Mesenchymal stem cell (in vitro differentiated cells and primary cell): ENCODE data around the gene FAM89B.

Experiments
- DNase-seq: peaks from one replicate; pipeline ENCODE4 v3.0.0-alpha.2; 2013
- H2AFZ ChIP-seq: one replicate; pipeline ENCODE4 v1.6.1; 2013; ENCODE audit warnings: low read depth, mild to moderate bottlenecking, control low read depth, inconsistent platforms, low read length, moderate library complexity
- H2AK5ac ChIP-seq: 2 replicates; pipeline ENCODE4 v1.6.1; 2013; ENCODE audit warnings: low read length, moderate library complexity, mild to moderate bottlenecking, inconsistent platforms; ENCODE audit not compliant: severe bottlenecking
- H2BK120ac ChIP-seq: one replicate; pipeline ENCODE4 v1.6.1; 2013; ENCODE audit warnings: low read depth, mild to moderate bottlenecking, inconsistent platforms, low read length, moderate library complexity
- H2BK12ac ChIP-seq, 2 experiments: one replicate each; pipeline ENCODE4 v1.6.1; 2013; ENCODE audit warnings: inconsistent platforms in 2 of 2, low read length in 2 of 2, mild to moderate bottlenecking in 2 of 2, moderate library complexity in 2 of 2, control low read depth in 1 of 2
- H2BK15ac ChIP-seq: one replicate; pipeline ENCODE4 v1.6.1; 2013; ENCODE audit warnings: mild to moderate bottlenecking, low read depth, inconsistent platforms; ENCODE audit not compliant: poor library complexity, severe bottlenecking
- H2BK5ac ChIP-seq: 2 replicates; pipeline ENCODE4 v1.6.1; 2013; ENCODE audit warnings: low read depth, mild to moderate bottlenecking, low read length, control low read depth, inconsistent platforms; ENCODE audit not compliant: poor library complexity, severe bottlenecking
- H3K14ac ChIP-seq, 2 experiments: one replicate each; pipeline ENCODE4 v1.6.1; 2013; ENCODE audit warnings: inconsistent platforms in 2 of 2, low read length in 2 of 2, control low read depth in 1 of 2, mild to moderate bottlenecking in 1 of 2, moderate library complexity in 1 of 2
- H3K18ac ChIP-seq, 2 experiments: one replicate each; pipeline ENCODE4 v1.6.1; 2013; ENCODE audit warnings: inconsistent platforms in 2 of 2, low read length in 2 of 2, control low read depth in 1 of 2, low read depth in 1 of 2, mild to moderate bottlenecking in 1 of 2
- H3K23ac ChIP-seq, 2 experiments: one replicate each; pipeline ENCODE4 v1.6.1; 2013; ENCODE audit warnings: inconsistent platforms in 2 of 2, low read length in 2 of 2, mild to moderate bottlenecking in 2 of 2, moderate library complexity in 2 of 2, control low read depth in 1 of 2
- H3K27ac ChIP-seq: 2 replicates; pipeline ENCODE4 v1.5.1; 2013; ENCODE audit warnings: mild to moderate bottlenecking, moderate library complexity, low read length, control low read depth, inconsistent platforms; ENCODE audit not compliant: poor library complexity, severe bottlenecking
- H3K27me3 ChIP-seq, 2 experiments: 2 replicates each; pipeline versions ENCODE4 v1.6.1 to v1.7.0; 2013; ENCODE audit warnings: low read length in 2 of 2, mild to moderate bottlenecking in 2 of 2, moderate library complexity in 2 of 2, control low read depth in 1 of 2, inconsistent platforms in 1 of 2; ENCODE audit not compliant: control insufficient read depth in 1 of 2, insufficient read depth in 1 of 2
- H3K36me3 ChIP-seq, 2 experiments: 2 replicates each; pipeline versions ENCODE4 v1.6.1 to v1.7.0; 2013; ENCODE audit warnings: low read length in 2 of 2, control low read depth in 1 of 2, inconsistent platforms in 1 of 2, low read depth in 1 of 2, mild to moderate bottlenecking in 1 of 2; ENCODE audit not compliant: insufficient read depth in 2 of 2, control insufficient read depth in 1 of 2
- H3K4ac ChIP-seq, 2 experiments: one replicate each; pipeline ENCODE4 v1.6.1; 2013; ENCODE audit warnings: inconsistent platforms in 2 of 2, low read length in 2 of 2, mild to moderate bottlenecking in 2 of 2, moderate library complexity in 2 of 2, control low read depth in 1 of 2, low read depth in 1 of 2
- H3K4me1 ChIP-seq: 2 replicates; pipeline ENCODE4 v1.6.1; 2013; ENCODE audit warnings: low read depth, low read length, control low read depth; ENCODE audit not compliant: control insufficient read depth, insufficient read depth
- H3K4me2 ChIP-seq: 2 replicates; pipeline ENCODE4 v1.6.1; 2013; ENCODE audit warnings: low read length, mild to moderate bottlenecking, inconsistent platforms; ENCODE audit not compliant: poor library complexity, severe bottlenecking
- H3K4me3 ChIP-seq, 2 experiments: 2 replicates each; pipeline versions ENCODE4 v1.5.1 to v1.7.0; 2013; ENCODE audit warnings: low read length in 2 of 2, mild to moderate bottlenecking in 2 of 2, control low read depth in 1 of 2, low read depth in 1 of 2; ENCODE audit not compliant: insufficient read depth in 1 of 2
- H3K79me1 ChIP-seq: replicated peaks from 2 replicates; pipeline ENCODE4 v1.6.1; 2013; ENCODE audit warnings: mild to moderate bottlenecking, control low read depth, low read length, inconsistent platforms; ENCODE audit not compliant: poor library complexity, severe bottlenecking
- H3K9ac ChIP-seq: 2 replicates; pipeline ENCODE4 v1.7.0; 2013; ENCODE audit warnings: mild to moderate bottlenecking, low read length, moderate library complexity
- H3K9me3 ChIP-seq: 2 replicates; pipeline ENCODE4 v1.7.0; 2013; ENCODE audit warnings: mild to moderate bottlenecking, low read length; ENCODE audit not compliant: control insufficient read depth
- H4K8ac ChIP-seq: one replicate; pipeline ENCODE4 v1.6.1; 2013; ENCODE audit warnings: inconsistent platforms, mild to moderate bottlenecking, low read length, moderate library complexity
- H4K91ac ChIP-seq: one replicate; pipeline ENCODE4 v1.6.1; 2013; ENCODE audit warnings: mild to moderate bottlenecking, low read length, inconsistent platforms
- WGBS: methylation state at CpG from one replicate; pipeline ENCODE4 v1.1.7; 2013; ENCODE audit warnings: mixed read lengths; 5-methylcytosine and 5-hydroxymethylcytosine counted together

The FAM89B gene

GRCh38 chr11:65558002-65558929 is 14.1 kb upstream of the FAM89B start, which contains the start of gene LTBP3:
LTBP3 (minus strand) TSS chr11:65558359; CDS start chr11:65557959, 400 bp downstream.
- peak within 1 kb of the TSS in 1 of 2 experiments; percentile 35 for H3K14ac ChIP-seq
- peak within 1 kb of the TSS; percentile 82 to 89 for H3K18ac ChIP-seq
- peak within 1 kb of the TSS; percentile 94 for H4K8ac ChIP-seq

GRCh38 chr11:65558930-65559509 is 13.3 kb upstream of the FAM89B start:
- Histone ChIP-seq H2BK5ac (peak overlapping the region; percentile 62), H2AFZ (no peak overlapping the region), H3K23ac (no peak overlapping the region), H3K14ac (peak overlapping the region in 1 of 2 experiments; percentile 35), H3K18ac (peak overlapping the region; percentile 82 to 89), H3K79me1 (peaks cover 9% of the 10 kb centered on the region), H4K8ac (peak overlapping the region; percentile 94), H3K9me3 (no peaks in the 10 kb centered on the region), H3K36me3 (peaks cover 0 to 2% of the 10 kb centered on the region in 2 experiments), H3K4me3 (peak overlapping the region; percentile 14 to 71), H4K91ac (peak overlapping the region; percentile 92), H3K4ac (peak overlapping the region; percentile 54 to 79), H3K27ac (peak overlapping the region; percentile 92), H3K27me3 (no peaks in the 10 kb centered on the region), H3K9ac (peak overlapping the region; percentile 81), H3K4me1 (peaks cover 56% of the 10 kb centered on the region), H2BK120ac (peak overlapping the region; percentile 98), H2BK15ac (peak overlapping the region; percentile 92), H2BK12ac (peak overlapping the region; percentile 65 to 92), H3K4me2 (peak overlapping the region; percentile 69), H2AK5ac (peak overlapping the region; percentile 90)
- WGBS, result 76% methylated on average over 19 of the region's 19 CpGs
- no peak for DNase-seq

More at GRCh38 chr11:65558002-65558929, 14.1 kb upstream of the FAM89B start, which contains the start of gene LTBP3:
- Histone ChIP-seq H2AK5ac (peak within 1 kb of the TSS; percentile 90), H3K27ac (peak within 1 kb of the TSS; percentile 92), H3K4me2 (peak within 1 kb of the TSS; percentile 69), H3K4ac (peak within 1 kb of the TSS; percentile 62 to 79), H3K4me1 (peaks cover 62% of the 10 kb centered on the region), H3K36me3 (peaks cover 0 to 6% of the 10 kb centered on the region in 2 experiments), H3K9me3 (no peaks in the 10 kb centered on the region), H4K91ac (peak within 1 kb of the TSS; percentile 92), H2BK12ac (peak within 1 kb of the TSS; percentile 65 to 92), H3K9ac (peak within 1 kb of the TSS; percentile 89), H2AFZ (no peak within 1 kb of the TSS), H3K27me3 (no peaks in the 10 kb centered on the region), H2BK15ac (peak within 1 kb of the TSS; percentile 92), H3K4me3 (peak within 1 kb of the TSS; percentile 61 to 85), H3K23ac (peak within 1 kb of the TSS; percentile 20 to 39), H2BK5ac (peak within 1 kb of the TSS; percentile 62), H2BK120ac (peak within 1 kb of the TSS; percentile 98), H3K79me1 (peaks cover 11% of the 10 kb centered on the region)
- peak; percentile 81 for DNase-seq
- WGBS, result 4% methylated on average over 55 of the region's 79 CpGs

- Histone ChIP-seq H3K79me1 (peaks cover 7% of the 10 kb centered on the region), H3K9ac (peak overlapping the region; percentile 81), H3K4me2 (no peak overlapping the region), H4K8ac (no peak overlapping the region), H4K91ac (peak overlapping the region; percentile 1), H3K23ac (no peak overlapping the region), H2AK5ac (peak overlapping the region; percentile 90), H3K4me1 (peaks cover 54% of the 10 kb centered on the region), H3K18ac (peak overlapping the region in 1 of 2 experiments; percentile 58), H3K27ac (peak overlapping the region; percentile 92), H2AFZ (no peak overlapping the region), H3K14ac (no peak overlapping the region), H2BK12ac (peak overlapping the region; percentile 53 to 65), H3K4ac (no peak overlapping the region), H2BK5ac (no peak overlapping the region), H3K27me3 (no peaks in the 10 kb centered on the region), H3K9me3 (no peaks in the 10 kb centered on the region), H3K36me3 (no peaks in the 10 kb centered on the region), H2BK120ac (no peak overlapping the region), H2BK15ac (no peak overlapping the region), H3K4me3 (no peak overlapping the region)
- DNase-seq, result no peak
- WGBS, result 86% methylated on average over 5 of the region's 5 CpGs
These were observed 12.8 kb upstream of the FAM89B start for GRCh38 chr11:65559535-65559934.
